Adrenal gland (tissue), 12 donors: Measurements from ENCODE around the gene EIPR1. TPM values are rescaled to one million over a fixed set of nuclear protein-coding genes. Genes with fewer than 3 reads are reported as not detected.

Experiments
- DNase-seq, 7 donors: peaks; one replicate each; pipeline ENCODE4 v3.0.0-alpha.2; 2019 to 2020
- H3K27ac ChIP-seq, 5 donors: fragments of 200-600 bp; sonication (generic) in 4 of 5; 1 replicate in 3 of 5; 2 replicates in 2 of 5; pipeline versions ENCODE4 v1.5.1 to v1.8.0; 2016 to 2020; ENCODE audit warnings: mild to moderate bottlenecking in 1 of 5
- H3K27me3 ChIP-seq: fragments of 200-600 bp; 2 replicates; pipeline ENCODE4 v1.8.0; 2021
- H3K36me3 ChIP-seq, 2 donors: fragments of 200-600 bp; replicated peaks in 1 of 2; 1 replicate in 1 of 2; 2 replicates in 1 of 2; pipeline versions ENCODE4 v1.5.1 to v1.8.0; 2018 to 2022
- H3K4me1 ChIP-seq, 2 donors: fragments of 200-600 bp; replicated peaks in 1 of 2; 1 replicate in 1 of 2; 2 replicates in 1 of 2; pipeline versions ENCODE4 v1.5.1 to v1.8.0; 2018 to 2021
- H3K4me3 ChIP-seq, 4 donors: fragments of 200-600 bp; sonication (generic) in 3 of 4; one replicate each; pipeline ENCODE4 v1.5.1; 2016 to 2018
- H3K9me3 ChIP-seq, 3 donors: fragments of 200-600 bp; sonication (generic) in 1 of 3; replicated peaks in 1 of 3; 1 replicate in 2 of 3; 2 replicates in 1 of 3; pipeline versions ENCODE4 v1.5.1 to v1.8.0; 2016 to 2021
- POLR2A ChIP-seq, 2 donors: fragments of 450-650 bp; IDR thresholded peaks; one replicate each; pipeline ENCODE4 v1.6.1; 2017; ENCODE audit warnings: antibody characterized with exemption in 2 of 2, mild to moderate bottlenecking in 2 of 2, moderate library complexity in 1 of 2
- WGBS, 4 donors: extraction: QIAGEN DNeasy Blood & Tissue Kit in 2 of 4; methylation state at CpG; one replicate each; pipeline versions ENCODE4 v1.1.5 to v1.1.7; 2013 to 2017; 5-methylcytosine and 5-hydroxymethylcytosine counted together
- intact Hi-C, 2 donors: fragments of 100-400 bp; cut with DNase I; formaldehyde crosslinking; loops; one replicate each; pipeline versions ENCODE4 v1.14.1 to v1.15.0; 2022 to 2023
- polyA plus RNA-seq, 3 donors: library from polyadenylated mRNA; stranded (reverse); fragments of 200-250 nt in 2 of 3; fragments of 350-450 nt in 1 of 3; fragmentation: Illumina TruSeq in 1 of 3; extraction: RNeasy Lipid Tissue Mini Kit (QIAGEN cat#74804) in 1 of 3; gene quantifications; one replicate each; pipeline ENCODE4 v1.2.3, GENCODE V29; 2013 to 2014
- total RNA-seq, 9 donors: library from RNA; depleted of rRNA in 4 of 9; stranded (reverse); fragments of >200 nt in 4 of 9; fragments of 120-200 nt in 1 of 9; fragmentation: NEBNext Ultra II Directional in 1 of 9; extraction: Animal tissue kit (Norgen Biotek cat#: 25700) in 1 of 9; gene quantifications; one replicate each; pipeline versions ENCODE4 v1.1.0 to v1.2.4, GENCODE V29; 2013 to 2023
- TF ChIP-seq, protein P1 (sequence below), 6 experiments: fragments of 450-650 bp in 4 of 6; fragments of 200-600 bp in 2 of 6; sonication (generic) in 1 of 6; IDR thresholded peaks; 1 replicate in 5 of 6; 2 replicates in 1 of 6; pipeline versions ENCODE4 v1.5.1 to v1.8.0; 2016 to 2021; ENCODE audit warnings: antibody characterized with exemption in 6 of 6, mild to moderate bottlenecking in 2 of 6, moderate library complexity in 1 of 6
- donor health status: healthy with polysubstance abuse.
- donor health status: Bipolar disorder and iron deficiency.
- donor health status: DM: yes; HTN: yes; CAD: no.
- donor health status: DM: no; HTN: no; CAD: no.
- donor health status: DM: no; HTN: no; CAD: no.
- donor health status: DM: yes; HTN: yes; CAD: no.

The EIPR1 gene
- total and polyA plus RNA-seq, 12 donors, result 10.3 to 37.9 (median 28.5) TPM

DNA sequence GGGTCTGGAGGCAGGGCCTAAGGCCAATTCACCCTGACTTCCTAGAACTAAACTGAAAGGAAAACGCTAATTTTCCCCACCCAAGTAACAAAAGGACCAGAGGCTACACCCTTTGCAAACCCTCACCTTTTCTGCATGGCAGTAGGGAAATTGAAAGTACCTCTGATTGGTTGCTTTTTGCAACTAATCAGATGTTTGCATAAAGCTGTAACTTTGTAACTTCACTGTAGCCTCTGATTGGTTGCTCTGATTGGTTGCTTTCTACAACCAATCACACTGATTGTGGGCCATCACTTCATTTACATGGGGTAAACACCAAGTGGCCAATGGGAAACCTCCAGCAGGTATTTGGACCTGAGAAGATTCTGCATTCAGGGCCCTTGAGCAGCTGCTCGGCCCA, 20.8 kb downstream of the EIPR1 start:
- TF ChIP-seq POLR2A (IDR thresholded peaks at IDR 0.05), result no peak
- TF ChIP-seq, protein P1, sequence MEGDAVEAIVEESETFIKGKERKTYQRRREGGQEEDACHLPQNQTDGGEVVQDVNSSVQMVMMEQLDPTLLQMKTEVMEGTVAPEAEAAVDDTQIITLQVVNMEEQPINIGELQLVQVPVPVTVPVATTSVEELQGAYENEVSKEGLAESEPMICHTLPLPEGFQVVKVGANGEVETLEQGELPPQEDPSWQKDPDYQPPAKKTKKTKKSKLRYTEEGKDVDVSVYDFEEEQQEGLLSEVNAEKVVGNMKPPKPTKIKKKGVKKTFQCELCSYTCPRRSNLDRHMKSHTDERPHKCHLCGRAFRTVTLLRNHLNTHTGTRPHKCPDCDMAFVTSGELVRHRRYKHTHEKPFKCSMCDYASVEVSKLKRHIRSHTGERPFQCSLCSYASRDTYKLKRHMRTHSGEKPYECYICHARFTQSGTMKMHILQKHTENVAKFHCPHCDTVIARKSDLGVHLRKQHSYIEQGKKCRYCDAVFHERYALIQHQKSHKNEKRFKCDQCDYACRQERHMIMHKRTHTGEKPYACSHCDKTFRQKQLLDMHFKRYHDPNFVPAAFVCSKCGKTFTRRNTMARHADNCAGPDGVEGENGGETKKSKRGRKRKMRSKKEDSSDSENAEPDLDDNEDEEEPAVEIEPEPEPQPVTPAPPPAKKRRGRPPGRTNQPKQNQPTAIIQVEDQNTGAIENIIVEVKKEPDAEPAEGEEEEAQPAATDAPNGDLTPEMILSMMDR (IDR thresholded peaks at IDR 0.05), result no peak
- H3K27me3 ChIP-seq, result no peaks in the 10 kb centered on the region
- intact Hi-C loops, result no loop called here
- no peak overlapping the region for H3K4me3 ChIP-seq
- H3K27ac ChIP-seq, result no peak overlapping the region
- 73 to 87% (median 81%) methylated on average over 2 of the region's 2 CpGs for WGBS, 4 donors
- no peaks in the 10 kb centered on the region for H3K36me3 ChIP-seq
- no peaks in the 10 kb centered on the region for H3K9me3 ChIP-seq
- no peaks in the 10 kb centered on the region for H3K4me1 ChIP-seq
- no peak for DNase-seq

DNA sequence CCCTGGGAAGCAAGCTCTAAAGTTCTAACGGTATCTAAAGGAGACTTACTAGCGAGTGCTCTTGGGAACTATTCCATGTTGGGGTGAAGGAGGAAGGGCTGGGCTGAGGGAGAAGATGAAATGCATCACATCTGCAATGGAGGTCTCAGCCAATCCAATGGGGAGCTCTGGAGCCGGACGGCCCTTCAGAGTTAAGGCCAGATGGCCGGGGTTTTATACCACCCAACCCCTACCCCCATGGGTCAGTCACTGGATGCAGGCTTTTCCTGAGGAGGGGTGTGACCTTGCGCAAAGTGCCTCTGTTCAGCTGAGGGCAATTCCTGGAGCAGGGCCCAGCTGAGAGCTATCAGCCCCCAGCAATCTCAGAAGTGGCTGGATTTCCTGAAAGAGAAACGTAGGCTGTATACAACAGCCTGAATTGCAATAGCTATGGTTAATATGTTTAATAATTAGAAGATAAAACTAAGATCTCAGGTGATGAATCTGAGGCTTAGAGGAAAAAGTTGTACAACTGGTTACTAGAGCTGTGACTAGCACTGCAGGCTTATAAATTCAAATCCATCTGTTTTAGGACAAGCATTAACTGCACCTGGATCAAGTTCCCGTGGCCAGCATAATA, 21.6 kb downstream of the EIPR1 start:
- H3K27ac ChIP-seq, result no peak overlapping the region
- no peaks in the 10 kb centered on the region for H3K27me3 ChIP-seq
- no peak overlapping the region for H3K4me3 ChIP-seq
- H3K36me3 ChIP-seq, result no peaks in the 10 kb centered on the region
- TF ChIP-seq POLR2A (IDR thresholded peaks at IDR 0.05), result no peak
- TF ChIP-seq, protein P1 (IDR thresholded peaks at IDR 0.05), result no peak
- no peaks in the 10 kb centered on the region for H3K9me3 ChIP-seq
- no peak for DNase-seq
- intact Hi-C loops, result no loop called here
- no peaks in the 10 kb centered on the region for H3K4me1 ChIP-seq
- 88 to 94% (median 91%) methylated on average over 8 of the region's 8 CpGs for WGBS, 4 donors

DNA sequence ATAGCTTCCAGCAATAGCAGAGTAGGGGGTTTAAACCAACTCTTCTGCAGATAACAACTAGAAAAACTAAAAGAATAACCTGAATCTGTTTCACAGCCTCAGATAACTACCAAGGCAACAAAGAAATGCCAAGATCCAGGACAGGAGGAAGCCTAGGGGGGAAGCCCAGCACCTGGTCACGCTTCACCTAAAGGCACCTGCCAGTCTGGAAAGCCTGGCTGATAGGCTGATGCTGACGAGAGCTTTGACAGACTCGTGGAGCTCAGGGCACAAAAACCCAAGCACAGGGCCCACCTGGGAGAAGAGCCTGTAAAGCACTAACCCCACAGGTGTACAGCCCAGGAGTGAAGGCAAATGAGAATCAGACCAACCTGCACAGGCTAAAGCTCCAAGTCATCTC, 22.6 kb downstream of the EIPR1 start:
- TF ChIP-seq POLR2A (IDR thresholded peaks at IDR 0.05), result no peak
- TF ChIP-seq, protein P1 (IDR thresholded peaks at IDR 0.05), result no peak
- intact Hi-C loops, result no loop called here

DNA sequence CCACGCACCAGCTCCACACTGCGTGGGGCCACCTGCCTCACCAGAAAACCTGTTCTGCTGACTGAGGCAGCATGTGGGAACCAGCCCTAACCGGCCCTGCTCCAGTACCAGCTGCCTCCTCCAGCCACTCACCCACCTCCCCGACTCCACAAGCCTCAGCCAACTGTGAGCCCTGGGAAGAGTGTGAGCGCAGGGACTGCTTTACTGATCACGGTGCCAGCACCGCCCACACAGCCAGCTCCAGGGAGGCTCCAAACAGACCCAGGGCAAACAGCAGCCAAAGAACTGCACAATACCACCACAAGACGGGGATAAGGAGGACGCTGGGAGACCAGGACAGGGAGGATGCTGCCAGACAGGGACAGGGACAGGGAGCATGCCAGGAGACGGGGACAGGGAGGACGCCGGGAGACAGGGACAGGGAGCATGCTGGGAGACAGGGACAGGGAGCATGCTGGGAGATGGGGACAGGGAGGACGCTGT, 28.4 kb downstream of the EIPR1 start:
- no peaks in the 10 kb centered on the region for H3K9me3 ChIP-seq
- no peaks in the 10 kb centered on the region for H3K27me3 ChIP-seq
- no peaks in the 10 kb centered on the region for H3K4me1 ChIP-seq
- no peak for DNase-seq
- H3K27ac ChIP-seq, result no peak overlapping the region
- H3K36me3 ChIP-seq, result no peaks in the 10 kb centered on the region
- no peak overlapping the region for H3K4me3 ChIP-seq
- WGBS, 4 donors, result 67 to 87% (median 76%) methylated on average over 11 to 13 of the region's 13 CpGs
- intact Hi-C loops, result no loop called here
- TF ChIP-seq, protein P1 (IDR thresholded peaks at IDR 0.05), result no peak
- TF ChIP-seq POLR2A (IDR thresholded peaks at IDR 0.05), result no peak

More for the DNA sequence above, 22.6 kb downstream of the EIPR1 start:
- no peaks in the 10 kb centered on the region for H3K9me3 ChIP-seq
- H3K4me1 ChIP-seq, result no peaks in the 10 kb centered on the region
- H3K36me3 ChIP-seq, result no peaks in the 10 kb centered on the region
- no peak overlapping the region for H3K4me3 ChIP-seq
- no peak for DNase-seq
- 90 to 98% (median 94%) methylated on average over 3 of the region's 3 CpGs for WGBS, 4 donors
- H3K27ac ChIP-seq, result no peak overlapping the region
- H3K27me3 ChIP-seq, result no peaks in the 10 kb centered on the region
